G401.6 (cell line): Measurements from ENCODE around the gene PBRM1.
A peak's percentile ranks its signal among the peaks of the same experiment; 100 is the strongest.
"Not testable (repeated sequence)": the region's sequence is repeated elsewhere in the genome, so short reads cannot be mapped to it uniquely, and the experiment has no call there.

ENCODE experiments used
- FAIRE-seq: peaks from 2 replicates; lab custom pipeline; 2012; peaks lifted over from hg19 to GRCh38; lab: Jason Lieb, UNC

The PBRM1 gene

GRCh38 chr3:52536369-52537164, 149.1 kb downstream of the PBRM1 start, which contains the start of gene UQCC5:
Gene UQCC5 (plus strand): TSS chr3:52536605. CDS start chr3:52536756, 151 bp downstream.
- peak; percentile 98 for FAIRE-seq

GRCh38 chr3:52536112-52536368, 149.7 kb downstream of the PBRM1 start:
- FAIRE-seq: no peak

- no peak for FAIRE-seq
Observed at GRCh38 chr3:52535411-52536111, 150.2 kb downstream of the PBRM1 start.

GRCh38 chr3:52534281-52535183, 151.2 kb downstream of the PBRM1 start:
- peak; percentile 92 for FAIRE-seq

- FAIRE-seq: no peak
Observed at GRCh38 chr3:52533623-52534280, 152.0 kb downstream of the PBRM1 start, which contains the start of gene NT5DC2. Gene NT5DC2 (minus strand): TSS chr3:52533857. CDS start chr3:52533737, 120 bp downstream.

- FAIRE-seq: no peak
Observed at GRCh38 chr3:52532838-52533622, 152.7 kb downstream of the PBRM1 start.

- no peak for FAIRE-seq
Observed at GRCh38 chr3:52532517-52532837, 153.2 kb downstream of the PBRM1 start.

GRCh38 chr3:52531860-52532516, 153.7 kb downstream of the PBRM1 start:
- FAIRE-seq: no peak

GRCh38 chr3:52530918-52531826, 154.5 kb downstream of the PBRM1 start:
- no peak for FAIRE-seq

- no peak for FAIRE-seq
Observed at GRCh38 chr3:52529376-52530333, 156.1 kb downstream of the PBRM1 start.

- FAIRE-seq: no peak
Observed at GRCh38 chr3:52528586-52529375, 156.9 kb downstream of the PBRM1 start.

GRCh38 chr3:52527732-52528585, 157.8 kb downstream of the PBRM1 start:
- FAIRE-seq: no peak

GRCh38 chr3:52527039-52527731, 158.5 kb downstream of the PBRM1 start:
- FAIRE-seq: no peak

- not testable (repeated sequence) for FAIRE-seq
Observed at GRCh38 chr3:52526671-52527038, 159.1 kb downstream of the PBRM1 start.

- no peak for FAIRE-seq
Observed at GRCh38 chr3:52525680-52526561, 159.8 kb downstream of the PBRM1 start.
